ENCODE data around the gene CD2BP2.
A peak's percentile ranks its signal among the peaks of the same experiment; 100 is the strongest.

The CD2BP2 gene

DNA sequence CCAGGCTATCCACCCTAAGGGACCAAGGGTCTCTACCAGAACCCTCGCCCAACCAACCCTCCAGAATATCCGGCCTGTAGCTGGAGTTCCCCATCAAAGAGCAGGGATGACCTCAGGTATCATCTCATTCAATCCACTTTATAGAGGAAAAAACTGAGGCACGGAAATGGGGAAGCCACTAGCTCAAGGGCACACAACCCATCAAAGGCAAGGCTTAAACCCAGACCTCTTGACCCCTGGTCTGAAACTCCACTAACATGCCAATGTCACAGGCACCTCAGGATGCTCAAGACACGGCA lies 13.6 kb upstream of the CD2BP2 start:
- no peak for TF ChIP-seq EZH2phosphoT487 (IDR thresholded peaks at IDR 0.05; ENCODE audit: borderline replicate concordance)
- TF ChIP-seq, protein P1, sequence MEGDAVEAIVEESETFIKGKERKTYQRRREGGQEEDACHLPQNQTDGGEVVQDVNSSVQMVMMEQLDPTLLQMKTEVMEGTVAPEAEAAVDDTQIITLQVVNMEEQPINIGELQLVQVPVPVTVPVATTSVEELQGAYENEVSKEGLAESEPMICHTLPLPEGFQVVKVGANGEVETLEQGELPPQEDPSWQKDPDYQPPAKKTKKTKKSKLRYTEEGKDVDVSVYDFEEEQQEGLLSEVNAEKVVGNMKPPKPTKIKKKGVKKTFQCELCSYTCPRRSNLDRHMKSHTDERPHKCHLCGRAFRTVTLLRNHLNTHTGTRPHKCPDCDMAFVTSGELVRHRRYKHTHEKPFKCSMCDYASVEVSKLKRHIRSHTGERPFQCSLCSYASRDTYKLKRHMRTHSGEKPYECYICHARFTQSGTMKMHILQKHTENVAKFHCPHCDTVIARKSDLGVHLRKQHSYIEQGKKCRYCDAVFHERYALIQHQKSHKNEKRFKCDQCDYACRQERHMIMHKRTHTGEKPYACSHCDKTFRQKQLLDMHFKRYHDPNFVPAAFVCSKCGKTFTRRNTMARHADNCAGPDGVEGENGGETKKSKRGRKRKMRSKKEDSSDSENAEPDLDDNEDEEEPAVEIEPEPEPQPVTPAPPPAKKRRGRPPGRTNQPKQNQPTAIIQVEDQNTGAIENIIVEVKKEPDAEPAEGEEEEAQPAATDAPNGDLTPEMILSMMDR (conservative IDR thresholded peaks at IDR 0.05; ENCODE audit: low read length): no peak
- Histone ChIP-seq H3K4me2 (ENCODE audit: low read depth, low read length, poor library complexity, severe bottlenecking) (peak overlapping the region; percentile 98), H3K79me2 (ENCODE audit: insufficient read depth, low read length) (peaks cover 61% of the 10 kb centered on the region), H3K4me3 (ENCODE audit: low read length, poor library complexity, severe bottlenecking) (peak overlapping the region; percentile 85), H3K9me2 (replicated peaks; ENCODE audit: low read depth, low read length) (no peaks in the 10 kb centered on the region), H4K20me1 (ENCODE audit: insufficient read depth, low read length, poor library complexity, severe bottlenecking) (peaks cover 47% of the 10 kb centered on the region), H3K27me3 (ENCODE audit: insufficient read depth, low read length, poor library complexity, severe bottlenecking) (no peaks in the 10 kb centered on the region), H3K36me3 (ENCODE audit: insufficient read depth, low read length) (0 out of 2 replicates have a peak, but pooled peaks cover 3% of the 10 kb centered on the region), H2AFZ (ENCODE audit: low read length) (no peak overlapping the region), H3K4me1 (ENCODE audit: insufficient read depth, low read length, poor library complexity, severe bottlenecking) (peaks cover 47% of the 10 kb centered on the region), H3K9me3 (ENCODE audit: insufficient read depth, low read depth, low read length) (no peaks in the 10 kb centered on the region), H3F3A (ENCODE audit: low read depth) (no peaks in the 10 kb centered on the region), H3K9ac (ENCODE audit: low read depth, low read length, poor library complexity, severe bottlenecking) (peak overlapping the region; percentile 78)

DNA sequence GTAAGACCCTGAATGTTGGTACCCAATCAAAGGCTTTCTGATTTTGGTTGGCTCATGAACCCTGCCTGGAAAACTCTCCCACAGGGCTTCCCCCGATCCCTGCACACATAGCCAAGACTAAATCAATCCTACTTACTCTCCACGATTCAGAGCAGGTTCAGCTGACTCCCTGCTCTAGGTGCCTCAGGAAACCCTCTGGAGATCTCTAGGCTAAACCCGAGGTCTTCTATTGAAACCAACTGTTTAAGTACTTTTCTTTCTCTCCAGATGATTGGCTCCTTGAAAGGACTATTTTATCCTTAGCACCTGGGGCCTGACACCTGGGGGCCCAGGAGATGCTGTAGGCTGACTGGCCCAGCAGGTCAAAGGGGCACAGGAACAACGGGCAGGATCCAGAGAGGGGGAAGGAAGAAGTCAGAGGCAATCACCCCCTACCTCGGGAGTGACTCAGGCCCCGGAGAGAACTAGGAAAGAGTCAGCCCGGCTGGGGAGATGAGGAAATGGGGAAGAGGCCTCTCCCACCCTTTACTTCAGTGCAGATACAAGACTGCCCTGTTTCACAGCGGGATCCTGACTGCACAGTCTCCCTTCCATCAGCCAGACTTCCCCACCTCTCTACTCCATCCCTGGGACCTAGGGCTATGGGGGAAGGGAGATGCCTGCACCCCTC lies 13.1 kb upstream of the CD2BP2 start:
- H3K9ac ChIP-seq (ENCODE audit: low read depth, low read length, poor library complexity, severe bottlenecking): peak overlapping the region; percentile 78
- H3K9me2 ChIP-seq (replicated peaks; ENCODE audit: low read depth, low read length): no peaks in the 10 kb centered on the region
- H4K20me1 ChIP-seq (ENCODE audit: insufficient read depth, low read length, poor library complexity, severe bottlenecking): peaks cover 48% of the 10 kb centered on the region
- no peaks in the 10 kb centered on the region for H3K27me3 ChIP-seq (ENCODE audit: insufficient read depth, low read length, poor library complexity, severe bottlenecking)
- no peaks in the 10 kb centered on the region for H3F3A ChIP-seq (ENCODE audit: low read depth)
- 0 out of 2 replicates have a peak, but pooled peaks cover 3% of the 10 kb centered on the region for H3K36me3 ChIP-seq (ENCODE audit: insufficient read depth, low read length)
- no peak overlapping the region for H2AFZ ChIP-seq (ENCODE audit: low read length)
- no peaks in the 10 kb centered on the region for H3K9me3 ChIP-seq (ENCODE audit: insufficient read depth, low read depth, low read length)
- H3K79me2 ChIP-seq (ENCODE audit: insufficient read depth, low read length): peaks cover 66% of the 10 kb centered on the region
- peaks cover 48% of the 10 kb centered on the region for H3K4me1 ChIP-seq (ENCODE audit: insufficient read depth, low read length, poor library complexity, severe bottlenecking)
- H3K4me2 ChIP-seq (ENCODE audit: low read depth, low read length, poor library complexity, severe bottlenecking): peak overlapping the region; percentile 98
- no peak for TF ChIP-seq EZH2phosphoT487 (IDR thresholded peaks at IDR 0.05; ENCODE audit: borderline replicate concordance)
- TF ChIP-seq, protein P1 (conservative IDR thresholded peaks at IDR 0.05; ENCODE audit: low read length): no peak
- peak overlapping the region; percentile 85 for H3K4me3 ChIP-seq (ENCODE audit: low read length, poor library complexity, severe bottlenecking)

DNA sequence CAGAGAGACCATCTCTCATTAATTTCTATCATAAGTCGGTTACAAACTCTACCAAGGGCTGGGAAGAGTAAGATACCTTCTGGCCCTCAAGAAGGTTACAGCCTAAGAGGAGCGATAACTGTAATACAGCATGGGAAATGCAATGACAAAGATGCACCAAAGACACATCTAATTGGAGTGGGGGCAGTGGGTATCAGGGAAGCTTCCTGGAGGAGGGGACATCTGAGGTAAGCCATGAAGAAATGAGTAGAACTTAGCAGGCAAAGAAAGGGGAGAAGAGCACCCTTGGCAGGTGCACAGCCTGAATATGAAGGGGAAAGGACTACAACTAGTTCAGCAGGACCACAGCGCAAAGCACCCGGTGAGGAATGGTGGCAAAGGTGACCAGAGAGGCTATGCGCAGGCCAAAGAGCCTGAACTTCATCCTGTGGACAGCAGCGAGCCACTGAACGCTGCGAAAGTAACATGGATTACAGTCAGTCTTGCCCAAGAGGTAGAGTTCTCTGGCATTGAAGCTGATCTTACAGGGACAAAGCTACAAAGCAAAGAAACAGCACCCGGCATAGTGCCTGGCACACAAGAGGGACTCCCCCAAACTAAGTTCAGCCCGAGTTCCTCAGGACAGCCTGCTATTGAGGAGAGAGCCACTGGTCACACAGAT lies 12.4 kb upstream of the CD2BP2 start:
- H3K27me3 ChIP-seq (ENCODE audit: insufficient read depth, low read length, poor library complexity, severe bottlenecking): no peaks in the 10 kb centered on the region
- H3K36me3 ChIP-seq (ENCODE audit: insufficient read depth, low read length): peaks cover 3% of the 10 kb centered on the region; the same call in 1 of the 2 replicates
- no peaks in the 10 kb centered on the region for H3K9me2 ChIP-seq (replicated peaks; ENCODE audit: low read depth, low read length)
- peak overlapping the region; percentile 78 for H3K9ac ChIP-seq (ENCODE audit: low read depth, low read length, poor library complexity, severe bottlenecking)
- peaks cover 51% of the 10 kb centered on the region for H3K4me1 ChIP-seq (ENCODE audit: insufficient read depth, low read length, poor library complexity, severe bottlenecking)
- peak overlapping the region; percentile 98 for H3K4me2 ChIP-seq (ENCODE audit: low read depth, low read length, poor library complexity, severe bottlenecking)
- H3K79me2 ChIP-seq (ENCODE audit: insufficient read depth, low read length): peaks cover 73% of the 10 kb centered on the region
- no peak overlapping the region for H2AFZ ChIP-seq (ENCODE audit: low read length)
- H3K9me3 ChIP-seq (ENCODE audit: insufficient read depth, low read depth, low read length): no peaks in the 10 kb centered on the region
- peak overlapping the region; percentile 85 for H3K4me3 ChIP-seq (ENCODE audit: low read length, poor library complexity, severe bottlenecking)
- TF ChIP-seq EZH2phosphoT487 (IDR thresholded peaks at IDR 0.05; ENCODE audit: borderline replicate concordance): no peak
- TF ChIP-seq, protein P1 (conservative IDR thresholded peaks at IDR 0.05; ENCODE audit: low read length): no peak
- H3F3A ChIP-seq (ENCODE audit: low read depth): no peaks in the 10 kb centered on the region
- H4K20me1 ChIP-seq (ENCODE audit: insufficient read depth, low read length, poor library complexity, severe bottlenecking): peaks cover 52% of the 10 kb centered on the region

Measured in Loucy (cell line).